ENCODE measurements around the gene PGM5. TPM values are rescaled to one million over a fixed set of nuclear protein-coding genes. Genes with fewer than 3 reads are reported as not detected.
"Not testable (repeated sequence)": the region's sequence is repeated elsewhere in the genome, so short reads cannot be mapped to it uniquely, and the experiment has no call there.

Gene PGM5
- 0.50 and 3.0 TPM in 2 replicates for total RNA-seq (2014; rRNA removed; shearing (Covaris generic))

GRCh38 chr9:68356380-68357118, at the start of gene PGM5:
Gene PGM5 (plus strand): TSS chr9:68356611. CDS start chr9:68357128, 517 bp downstream.
- DNase-seq (ENCODE audit: low spot score), result not testable (repeated sequence)

DNA sequence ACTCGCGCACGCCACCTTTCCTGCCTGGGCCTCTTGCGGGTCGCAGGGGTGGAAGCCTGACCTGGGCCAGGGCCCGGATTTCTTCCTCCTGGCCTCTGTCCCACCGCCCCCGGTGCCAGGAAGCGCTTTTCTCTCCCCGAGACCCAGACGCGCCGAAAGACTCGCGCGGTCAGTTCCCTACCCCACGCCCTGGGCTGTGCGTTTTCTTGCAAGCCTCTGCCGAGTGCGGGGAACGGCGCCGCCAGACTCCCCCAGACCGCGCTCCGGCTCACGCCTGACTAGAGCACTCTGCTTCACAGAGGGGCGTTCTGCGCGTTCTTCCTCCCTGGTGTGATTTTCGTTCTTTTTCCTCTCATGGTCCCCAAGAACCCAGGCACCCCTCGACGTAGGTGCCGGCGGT, 49.3 kb upstream of the PGM5 start:
- not testable (repeated sequence) for DNase-seq (ENCODE audit: low spot score)

DNA sequence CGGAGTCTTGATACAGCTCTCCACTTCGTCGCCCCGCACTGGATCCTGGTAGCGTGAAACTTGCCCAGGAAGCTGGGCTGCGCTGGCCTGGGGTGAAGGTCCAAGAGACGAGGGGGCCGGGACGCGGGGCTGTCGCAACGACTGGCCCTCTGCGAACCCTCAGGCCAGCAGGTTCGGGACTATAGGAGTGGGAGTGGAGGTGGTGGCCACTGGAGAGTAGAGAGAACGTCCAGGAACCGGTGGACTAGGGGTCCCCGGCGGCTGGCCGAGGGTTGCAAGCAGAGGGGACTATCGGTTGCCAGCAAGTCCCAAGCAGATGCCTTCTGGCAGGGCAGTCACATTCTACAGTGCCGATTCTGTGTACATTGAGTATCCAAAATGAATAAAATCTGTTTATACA, 48.8 kb upstream of the PGM5 start:
- DNase-seq (ENCODE audit: low spot score), result not testable (repeated sequence)

- DNase-seq (ENCODE audit: low spot score), result not testable (repeated sequence)
Measured at GRCh38 chr9:68311208-68311607, 45.2 kb upstream of the PGM5 start.

DNA sequence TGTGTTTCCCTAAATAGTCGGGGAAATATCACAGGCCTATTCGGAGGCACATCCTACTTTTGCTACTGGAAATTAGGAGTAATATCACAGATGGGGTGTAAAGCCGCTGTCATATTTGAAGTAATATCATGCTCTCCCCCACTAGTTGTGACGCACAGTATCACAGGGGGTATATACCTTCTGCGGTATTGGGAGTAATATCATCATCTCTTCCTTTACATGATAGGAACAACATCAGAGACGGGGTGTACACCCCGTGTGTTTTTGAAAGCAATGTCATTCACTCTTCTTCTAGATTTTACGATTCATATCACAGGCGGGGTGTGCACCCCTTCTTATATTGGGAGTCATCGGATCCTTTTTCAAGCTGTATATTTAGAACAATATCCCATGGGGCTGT, 38.2 kb upstream of the PGM5 start:
- DNase-seq (ENCODE audit: low spot score), result not testable (repeated sequence)

GRCh38 chr9:68323749-68324148, 32.7 kb upstream of the PGM5 start:
- DNase-seq (ENCODE audit: low spot score), result not testable (repeated sequence)

DNA sequence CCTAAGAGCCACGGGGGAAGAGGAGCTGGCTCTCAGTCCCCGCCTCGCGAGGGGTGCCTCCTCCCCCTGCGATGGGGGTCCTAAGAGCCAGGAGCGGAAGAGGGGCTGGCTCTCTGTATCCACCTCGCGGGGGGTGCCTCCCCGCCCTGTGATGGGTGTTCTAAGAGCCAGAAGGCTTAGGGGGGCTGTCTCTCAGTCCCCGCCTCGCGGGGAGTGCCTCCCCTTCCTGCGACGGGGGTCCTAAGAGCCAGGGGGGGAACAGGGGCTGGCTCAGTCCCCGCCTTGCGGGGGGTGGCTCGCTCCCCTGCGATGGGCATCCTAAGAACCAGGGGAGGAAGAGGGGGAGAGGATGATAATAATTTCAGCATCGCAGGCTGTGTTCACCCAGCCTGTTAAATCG, 31.9 kb upstream of the PGM5 start:
- DNase-seq (ENCODE audit: low spot score), result not testable (repeated sequence)

DNA sequence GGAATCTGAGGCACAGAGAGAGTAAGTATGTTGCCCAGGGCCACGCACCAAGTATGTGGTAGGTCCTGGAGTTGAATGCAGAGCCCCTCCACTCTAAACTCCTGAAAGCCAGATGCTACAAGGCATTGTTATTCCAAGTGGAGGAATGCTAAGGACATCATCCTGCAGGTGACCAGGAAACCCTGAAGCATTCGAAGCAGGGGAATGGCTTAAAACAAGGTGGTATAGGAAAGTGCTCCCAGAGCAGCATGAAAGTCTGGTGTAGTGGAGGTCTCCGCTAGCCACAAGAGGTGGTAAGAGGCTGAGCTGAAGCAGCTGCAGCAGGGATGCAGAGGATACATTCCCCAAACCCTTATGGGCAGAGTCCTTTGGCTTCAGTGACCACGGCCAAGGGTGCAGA, 27.3 kb upstream of the PGM5 start:
- not testable (repeated sequence) for DNase-seq (ENCODE audit: low spot score)

GRCh38 chr9:68330531-68331173, 25.8 kb upstream of the PGM5 start:
- DNase-seq (ENCODE audit: low spot score), result not testable (repeated sequence)

GRCh38 chr9:68332122-68332521, 24.3 kb upstream of the PGM5 start:
- DNase-seq (ENCODE audit: low spot score), result not testable (repeated sequence)

GRCh38 chr9:68335935-68336334, 20.5 kb upstream of the PGM5 start:
- DNase-seq (ENCODE audit: low spot score), result not testable (repeated sequence)

GRCh38 chr9:68336639-68337339, 19.6 kb upstream of the PGM5 start:
- not testable (repeated sequence) for DNase-seq (ENCODE audit: low spot score)

- not testable (repeated sequence) for DNase-seq (ENCODE audit: low spot score)
Measured at GRCh38 chr9:68338000-68338399, 18.4 kb upstream of the PGM5 start.

DNA sequence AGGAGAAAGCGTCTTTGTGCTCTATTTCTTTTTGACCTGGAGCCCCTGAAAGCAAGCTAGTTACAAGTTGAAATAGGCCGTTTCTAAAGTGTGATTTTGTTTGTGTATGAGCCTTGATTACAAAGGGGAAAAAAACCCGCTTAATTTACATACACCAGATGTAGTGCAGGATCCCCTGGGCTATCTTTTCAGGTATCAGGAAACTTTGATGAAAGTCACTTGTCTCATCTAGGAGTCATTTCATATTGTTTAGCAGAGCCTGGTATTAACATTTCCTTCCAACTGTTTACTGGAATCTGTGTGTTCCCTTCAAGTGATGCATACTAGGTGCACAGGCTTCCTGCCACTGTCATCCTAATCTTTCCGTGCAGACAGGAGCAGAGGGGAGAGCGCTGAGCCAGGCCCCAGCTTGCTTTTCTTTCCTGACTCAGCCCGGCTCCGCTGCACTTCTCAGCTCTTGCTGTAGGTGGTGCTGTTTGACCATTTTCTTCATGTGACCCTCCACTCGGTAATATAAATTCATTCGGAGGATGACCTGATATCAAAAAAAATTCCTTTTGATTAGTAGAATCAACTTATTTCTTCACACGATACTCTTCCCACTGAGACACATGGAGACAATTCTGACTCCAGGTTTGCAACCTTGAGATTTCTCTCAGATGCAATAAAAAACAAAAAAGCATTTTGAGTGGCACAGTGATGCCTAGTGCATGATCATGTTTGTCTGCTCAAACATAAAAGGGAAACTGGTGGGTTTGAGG, 14.0 kb upstream of the PGM5 start:
- not testable (repeated sequence) for DNase-seq (ENCODE audit: low spot score)

GRCh38 chr9:68343242-68343641, 13.2 kb upstream of the PGM5 start:
- not testable (repeated sequence) for DNase-seq (ENCODE audit: low spot score)

DNA sequence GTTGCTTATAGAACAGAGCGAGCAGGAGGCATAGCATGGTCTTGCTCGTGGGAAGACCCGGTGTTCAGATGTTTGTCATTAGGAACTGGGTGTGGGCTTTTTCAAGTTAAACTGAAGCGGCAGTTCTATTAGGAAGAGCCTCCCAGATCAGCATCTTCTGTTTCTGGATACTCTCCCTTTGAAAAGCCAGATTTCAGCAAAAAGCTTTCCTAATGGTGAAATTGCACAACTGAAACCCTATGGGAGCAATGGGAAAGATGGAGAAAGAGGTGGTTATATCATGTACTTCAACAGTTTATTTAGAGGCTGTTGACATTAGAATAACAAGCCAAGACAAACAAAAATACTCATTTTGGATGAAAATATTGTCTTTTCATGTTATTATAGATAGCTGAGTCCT, 12.4 kb upstream of the PGM5 start:
- DNase-seq (ENCODE audit: low spot score), result not testable (repeated sequence)

DNA sequence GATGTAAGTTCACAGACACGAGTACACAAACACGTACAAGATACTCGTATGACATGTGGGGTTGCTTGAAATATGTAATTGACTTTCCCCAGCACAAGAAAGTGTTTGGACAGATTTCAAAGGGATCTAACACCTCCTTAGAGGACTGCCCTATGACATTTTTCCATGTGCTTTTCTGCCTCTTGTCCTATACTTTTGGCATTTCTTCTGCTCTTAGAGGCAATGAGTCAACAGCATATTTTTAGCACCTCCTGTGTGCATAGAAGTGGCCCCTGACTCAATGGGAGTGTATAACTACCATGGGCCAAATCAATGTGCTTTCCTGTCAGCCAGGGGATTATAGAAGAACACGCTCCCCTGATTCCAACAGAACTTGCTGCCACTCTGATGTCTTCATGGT, 4.7 kb upstream of the PGM5 start:
- not testable (repeated sequence) for DNase-seq (ENCODE audit: low spot score)

DNA sequence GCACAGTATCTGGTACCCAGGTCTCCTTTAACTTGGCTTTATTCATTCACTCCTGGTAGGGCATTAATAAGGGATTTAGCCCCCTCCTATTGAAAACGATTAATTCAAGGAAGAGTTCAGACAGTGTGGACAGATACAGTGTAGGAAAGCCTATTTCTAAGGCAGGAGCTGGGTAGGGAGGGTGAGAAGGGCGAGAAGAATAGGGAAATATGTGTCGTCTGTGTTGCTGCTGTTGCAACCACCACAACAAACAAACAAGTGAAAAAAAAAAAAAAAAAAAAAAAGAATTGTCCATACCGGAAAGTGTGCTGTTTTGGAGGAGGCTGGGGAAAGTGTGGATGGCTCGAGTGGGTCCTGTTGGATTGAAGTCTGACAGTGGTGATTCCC, 425 bp upstream of the PGM5 start:
- not testable (repeated sequence) for DNase-seq (ENCODE audit: low spot score)

- DNase-seq (ENCODE audit: low spot score), result not testable (repeated sequence)
Measured at GRCh38 chr9:68357119-68357714, 806 bp downstream of the PGM5 start.

DNA sequence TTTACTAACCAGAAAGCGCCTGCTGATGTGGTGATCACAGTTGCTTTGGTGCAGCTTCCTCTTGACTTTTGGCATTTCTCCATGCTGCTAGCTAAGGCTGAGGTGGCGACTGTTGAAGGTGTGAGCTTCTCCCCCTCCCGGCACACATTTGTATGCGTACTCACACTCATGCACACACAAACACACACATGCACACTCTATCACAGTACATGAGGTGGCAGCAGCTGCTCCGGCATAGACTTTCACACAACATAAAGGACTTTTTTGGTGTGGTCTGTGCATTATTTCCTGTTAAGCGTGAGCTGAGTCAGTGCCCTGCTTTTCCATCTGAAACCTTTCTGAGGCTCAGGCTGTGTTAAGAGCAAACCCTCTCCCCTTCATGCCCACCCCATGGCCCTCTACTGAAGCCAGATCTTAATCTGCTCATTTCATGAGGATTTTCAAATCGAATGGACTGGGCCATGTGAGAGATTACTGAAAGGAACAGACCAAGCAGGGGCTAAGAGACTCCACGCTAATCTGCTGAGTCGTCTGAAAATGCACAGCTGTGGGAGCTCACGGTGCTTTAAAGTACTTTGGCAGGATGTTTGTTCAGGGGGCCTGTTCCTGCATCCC, 10.6 kb downstream of the PGM5 start:
- DNase-seq (ENCODE audit: low spot score), result not testable (repeated sequence)

DNA sequence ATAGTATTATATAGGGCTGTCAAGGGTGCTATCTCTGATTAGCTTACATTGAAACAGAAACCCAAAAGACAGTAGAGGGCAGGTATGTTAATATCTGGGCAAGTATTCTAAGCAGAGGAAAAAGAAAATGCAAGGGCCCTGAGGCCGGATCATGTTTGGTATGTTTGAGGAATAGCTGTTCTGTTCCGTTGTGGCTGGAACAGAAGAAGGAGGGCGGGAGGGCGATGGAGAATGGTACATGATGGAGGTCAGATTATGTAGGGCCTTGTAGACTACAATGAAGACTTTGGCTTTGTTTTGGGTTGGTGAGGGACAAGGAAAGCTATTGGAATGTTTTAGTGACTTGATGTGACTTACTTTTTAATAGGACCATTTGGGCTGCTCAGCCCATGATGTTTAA, 19.4 kb downstream of the PGM5 start:
- DNase-seq (ENCODE audit: low spot score), result not testable (repeated sequence)
